Activated CD4-positive, alpha-beta T cell treated with anti-CD3 and anti-CD28 coated beads, Interleukin-2, Interleukin-4, amounts not matched to agents 100 ng/mL and 50 ng/mL, durations not matched to agents 16 hours and 8 hours (primary cell): ENCODE results near the gene PCDHGB3.
A peak's percentile ranks its signal among the peaks of the same experiment; 100 is the strongest.
"Not testable (repeated sequence)": the region's sequence is repeated elsewhere in the genome, so short reads cannot be mapped to it uniquely, and the experiment has no call there.

Source experiments
- DNase-seq: peaks from one replicate; pipeline ENCODE4 v3.0.0-alpha.2; 2020; ENCODE audit warnings: low spot score

PCDHGB3 gene

GRCh38 chr5:141392429-141393198 is 22.6 kb downstream of the PCDHGB3 start, which contains the start of gene PCDHGA8:
PCDHGA8 (plus strand) TSS chr5:141392633; CDS start chr5:141392814, 181 bp downstream.
- DNase-seq, result no peak

GRCh38 chr5:141393267-141393666 is 23.2 kb downstream of the PCDHGB3 start:
- no peak for DNase-seq

- DNase-seq, result not testable (repeated sequence)
Measured at GRCh38 chr5:141394401-141395187, 24.6 kb downstream of the PCDHGB3 start.

GRCh38 chr5:141397756-141398551 is 27.9 kb downstream of the PCDHGB3 start, which contains the start of gene PCDHGB5:
PCDHGB5 (plus strand) TSS chr5:141397947; CDS start chr5:141398128, 181 bp downstream.
- peak; percentile 46 for DNase-seq

- DNase-seq, result no peak
Measured at GRCh38 chr5:141398608-141399007, 28.6 kb downstream of the PCDHGB3 start.

- DNase-seq, result no peak
Measured at GRCh38 chr5:141399555-141400258, 29.7 kb downstream of the PCDHGB3 start.

GRCh38 chr5:141402553-141403243 is 32.7 kb downstream of the PCDHGB3 start, which contains the start of gene PCDHGA9:
PCDHGA9 (plus strand) TSS chr5:141402778; CDS start chr5:141402953, 175 bp downstream.
- no peak for DNase-seq

- DNase-seq, result no peak
Measured at GRCh38 chr5:141403387-141403786, 33.3 kb downstream of the PCDHGB3 start.

- DNase-seq, result peak; percentile 42
Measured at GRCh38 chr5:141407790-141408505, 37.9 kb downstream of the PCDHGB3 start, which contains the start of gene PCDHGB6. PCDHGB6 (plus strand) TSS chr5:141408021; CDS start chr5:141408203, 182 bp downstream.

GRCh38 chr5:141409598-141410306 is 39.7 kb downstream of the PCDHGB3 start:
- no peak for DNase-seq

GRCh38 chr5:141411575-141411974 is 41.5 kb downstream of the PCDHGB3 start:
- DNase-seq, result no peak

- DNase-seq, result peak; percentile 57
Measured at GRCh38 chr5:141412854-141413539, 43.0 kb downstream of the PCDHGB3 start, which contains the start of gene PCDHGA10. PCDHGA10 (plus strand) TSS chr5:141412987; CDS start chr5:141413176, 189 bp downstream.

- DNase-seq, result no peak
Measured at GRCh38 chr5:141413540-141414069, 43.6 kb downstream of the PCDHGB3 start.

- DNase-seq, result not testable (repeated sequence)
Measured at GRCh38 chr5:141414548-141415274, 44.7 kb downstream of the PCDHGB3 start.

GRCh38 chr5:141415275-141415618 is 45.2 kb downstream of the PCDHGB3 start:
- DNase-seq, result not testable (repeated sequence)

GRCh38 chr5:141417494-141418172 is 47.6 kb downstream of the PCDHGB3 start, which contains the start of gene PCDHGB7:
PCDHGB7 (plus strand) TSS chr5:141417677; CDS start chr5:141417860, 183 bp downstream.
- DNase-seq, result peak; percentile 53
